Measurements from ENCODE around the gene PPP1R1B.

DNA sequence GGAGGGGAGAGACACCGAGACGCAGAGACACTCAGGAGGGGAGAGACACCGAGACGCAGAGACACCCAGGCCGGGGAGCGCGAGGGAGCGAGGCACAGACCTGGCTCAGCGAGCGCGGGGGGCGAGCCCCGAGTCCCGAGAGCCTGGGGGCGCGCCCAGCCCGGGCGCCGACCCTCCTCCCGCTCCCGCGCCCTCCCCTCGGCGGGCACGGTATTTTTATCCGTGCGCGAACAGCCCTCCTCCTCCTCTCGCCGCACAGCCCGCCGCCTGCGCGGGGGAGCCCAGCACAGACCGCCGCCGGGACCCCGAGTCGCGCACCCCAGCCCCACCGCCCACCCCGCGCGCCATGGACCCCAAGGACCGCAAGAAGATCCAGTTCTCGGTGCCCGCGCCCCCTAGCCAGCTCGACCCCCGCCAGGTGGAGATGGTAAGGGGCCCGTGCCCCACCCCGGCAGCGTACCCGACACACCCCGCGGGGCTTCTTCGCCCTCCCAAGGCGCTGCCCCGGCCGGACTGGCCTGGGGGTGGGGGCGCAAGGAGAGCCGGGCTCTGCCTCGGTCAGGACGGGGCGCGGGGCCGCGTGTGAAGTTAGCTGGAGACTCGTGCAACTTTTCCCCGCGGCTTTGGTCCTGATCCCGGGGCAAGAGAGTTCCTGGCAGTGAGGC is 427 bp downstream of the PPP1R1B start:
- TF ChIP-seq, protein P1, sequence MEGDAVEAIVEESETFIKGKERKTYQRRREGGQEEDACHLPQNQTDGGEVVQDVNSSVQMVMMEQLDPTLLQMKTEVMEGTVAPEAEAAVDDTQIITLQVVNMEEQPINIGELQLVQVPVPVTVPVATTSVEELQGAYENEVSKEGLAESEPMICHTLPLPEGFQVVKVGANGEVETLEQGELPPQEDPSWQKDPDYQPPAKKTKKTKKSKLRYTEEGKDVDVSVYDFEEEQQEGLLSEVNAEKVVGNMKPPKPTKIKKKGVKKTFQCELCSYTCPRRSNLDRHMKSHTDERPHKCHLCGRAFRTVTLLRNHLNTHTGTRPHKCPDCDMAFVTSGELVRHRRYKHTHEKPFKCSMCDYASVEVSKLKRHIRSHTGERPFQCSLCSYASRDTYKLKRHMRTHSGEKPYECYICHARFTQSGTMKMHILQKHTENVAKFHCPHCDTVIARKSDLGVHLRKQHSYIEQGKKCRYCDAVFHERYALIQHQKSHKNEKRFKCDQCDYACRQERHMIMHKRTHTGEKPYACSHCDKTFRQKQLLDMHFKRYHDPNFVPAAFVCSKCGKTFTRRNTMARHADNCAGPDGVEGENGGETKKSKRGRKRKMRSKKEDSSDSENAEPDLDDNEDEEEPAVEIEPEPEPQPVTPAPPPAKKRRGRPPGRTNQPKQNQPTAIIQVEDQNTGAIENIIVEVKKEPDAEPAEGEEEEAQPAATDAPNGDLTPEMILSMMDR (IDR thresholded peaks at IDR 0.05; ENCODE audit: low read length) = no peak
- TF ChIP-seq EZH2 (optimal IDR thresholded peaks at IDR 0.05; ENCODE audit: low read depth, low read length) = no peak

Data from MM.1S (cell line).